GM18873 (cell line): ENCODE data around the gene ADH7.
A peak's percentile ranks its signal among the peaks of the same experiment; 100 is the strongest.

ENCODE experiments used
- ATAC-seq: cut with Tn5 transposase; IDR thresholded peaks from one replicate; pipeline ENCODE4 v1.9.1; 2021; ENCODE audit warnings: mild to moderate bottlenecking, moderate library complexity, moderate number of reproducible peaks; ENCODE audit not compliant: unreplicated experiment, low FRiP score

Gene ADH7

GRCh38 chr4:99435154-99435553 lies at the start of gene ADH7:
ADH7 (minus strand) TSS chr4:99435342; CDS start chr4:99435233, 109 bp downstream.
- ATAC-seq = no peak

GRCh38 chr4:99483636-99484035 lies 48.5 kb upstream of the ADH7 start:
- ATAC-seq = no peak

GRCh38 chr4:99473131-99473530 lies 38.0 kb upstream of the ADH7 start:
- no peak for ATAC-seq

- ATAC-seq = no peak
Observed at GRCh38 chr4:99471896-99472295, 36.8 kb upstream of the ADH7 start.

- no peak for ATAC-seq
Observed at GRCh38 chr4:99471349-99471748, 36.2 kb upstream of the ADH7 start.

- no peak for ATAC-seq
Observed at GRCh38 chr4:99468889-99469288, 33.7 kb upstream of the ADH7 start.

- ATAC-seq = no peak
Observed at GRCh38 chr4:99467887-99468286, 32.7 kb upstream of the ADH7 start.

GRCh38 chr4:99463566-99463965 lies 28.4 kb upstream of the ADH7 start:
- no peak for ATAC-seq

GRCh38 chr4:99462875-99463464 lies 27.8 kb upstream of the ADH7 start:
- ATAC-seq = peak; percentile 87

- no peak for ATAC-seq
Observed at GRCh38 chr4:99461623-99462401, 26.7 kb upstream of the ADH7 start.

GRCh38 chr4:99459546-99460042 lies 24.5 kb upstream of the ADH7 start:
- ATAC-seq = no peak

GRCh38 chr4:99458911-99459447 lies 23.8 kb upstream of the ADH7 start:
- no peak for ATAC-seq

- no peak for ATAC-seq
Observed at GRCh38 chr4:99457676-99458075, 22.5 kb upstream of the ADH7 start.

GRCh38 chr4:99457270-99457669 lies 22.1 kb upstream of the ADH7 start:
- ATAC-seq = no peak

GRCh38 chr4:99447513-99447912 lies 12.4 kb upstream of the ADH7 start:
- peak; percentile 8 for ATAC-seq

GRCh38 chr4:99447079-99447478 lies 11.9 kb upstream of the ADH7 start:
- ATAC-seq = peak; percentile 96

GRCh38 chr4:99438405-99438780 lies 3.3 kb upstream of the ADH7 start:
- no peak for ATAC-seq

- no peak for ATAC-seq
Observed at GRCh38 chr4:99437723-99438404, 2.7 kb upstream of the ADH7 start.

GRCh38 chr4:99436976-99437722 lies 2.0 kb upstream of the ADH7 start:
- no peak for ATAC-seq

GRCh38 chr4:99436462-99436861 lies 1.3 kb upstream of the ADH7 start:
- no peak for ATAC-seq
